Vagina (tissue), 2 donors: Measurements from ENCODE around the gene TMTC1. TPM values are rescaled to one million over a fixed set of nuclear protein-coding genes. Genes with fewer than 3 reads are reported as not detected.

ENCODE experiments used
- DNase-seq, 2 donors: peaks; one replicate each; pipeline ENCODE4 v3.0.0-alpha.2; 2017; ENCODE audit errors: extremely low spot score in 2 of 2
- H3K27ac ChIP-seq: fragments of 200-600 bp; sonication (generic); one replicate; pipeline ENCODE4 v1.5.1; 2019
- H3K27me3 ChIP-seq: fragments of 200-600 bp; sonication (generic); one replicate; pipeline ENCODE4 v1.5.1; 2019
- H3K36me3 ChIP-seq, 2 donors: fragments of 200-600 bp; sonication (generic); one replicate each; pipeline ENCODE4 v1.5.1; 2017 to 2019
- H3K4me1 ChIP-seq: fragments of 200-600 bp; sonication (generic); one replicate; pipeline ENCODE4 v1.5.1; 2019
- H3K4me3 ChIP-seq, 2 donors: fragments of 200-600 bp; sonication (generic); 1 replicate in 1 of 2; 2 replicates in 1 of 2; pipeline ENCODE4 v1.5.1; 2016 to 2019
- H3K9me3 ChIP-seq: fragments of 200-600 bp; sonication (generic); one replicate; pipeline ENCODE4 v1.5.1; 2019
- POLR2A ChIP-seq, 2 donors: fragments of 450-650 bp; IDR thresholded peaks; one replicate each; pipeline ENCODE4 v1.6.1; 2017; ENCODE audit warnings: antibody characterized with exemption in 2 of 2, mild to moderate bottlenecking in 2 of 2, moderate library complexity in 2 of 2
- POLR2AphosphoS5 ChIP-seq, 2 donors: sonication (generic); formaldehyde crosslinking; IDR thresholded peaks; one replicate each; pipeline ENCODE4 v1.9.0; 2017; ENCODE audit warnings: antibody characterized with exemption in 2 of 2, mild to moderate bottlenecking in 2 of 2, low read depth in 1 of 2; ENCODE audit not compliant: insufficient read depth in 1 of 2
- intact Hi-C: fragments of 100-400 bp; cut with DNase I; formaldehyde crosslinking; loops from one replicate; pipeline ENCODE4 v1.15.1; 2023
- total RNA-seq: library from RNA; depleted of rRNA; stranded (reverse); fragments of >200 nt; gene quantifications from one replicate; pipeline ENCODE4 v1.2.3, GENCODE V29; 2016
- TF ChIP-seq, protein P1 (sequence below), 3 experiments: fragments of 450-650 bp in 2 of 3; fragments of 200-600 bp in 1 of 3; sonication (generic) in 1 of 3; IDR thresholded peaks; one replicate each; pipeline ENCODE4 v1.5.1; 2017 to 2019; ENCODE audit warnings: antibody characterized with exemption in 3 of 3, mild to moderate bottlenecking in 2 of 3, moderate library complexity in 2 of 3

The TMTC1 gene
- total RNA-seq, 1 donor from 2014 or later = 63.8 TPM

GRCh38 chr12:29726741-29727348, 56.9 kb downstream of the TMTC1 start:
- no peak for TF ChIP-seq POLR2A (IDR thresholded peaks at IDR 0.05)
- no peak for TF ChIP-seq POLR2AphosphoS5 (IDR thresholded peaks at IDR 0.05; ENCODE audit: insufficient read depth in 1 of 2, low read depth in 1 of 2)
- TF ChIP-seq, protein P1, sequence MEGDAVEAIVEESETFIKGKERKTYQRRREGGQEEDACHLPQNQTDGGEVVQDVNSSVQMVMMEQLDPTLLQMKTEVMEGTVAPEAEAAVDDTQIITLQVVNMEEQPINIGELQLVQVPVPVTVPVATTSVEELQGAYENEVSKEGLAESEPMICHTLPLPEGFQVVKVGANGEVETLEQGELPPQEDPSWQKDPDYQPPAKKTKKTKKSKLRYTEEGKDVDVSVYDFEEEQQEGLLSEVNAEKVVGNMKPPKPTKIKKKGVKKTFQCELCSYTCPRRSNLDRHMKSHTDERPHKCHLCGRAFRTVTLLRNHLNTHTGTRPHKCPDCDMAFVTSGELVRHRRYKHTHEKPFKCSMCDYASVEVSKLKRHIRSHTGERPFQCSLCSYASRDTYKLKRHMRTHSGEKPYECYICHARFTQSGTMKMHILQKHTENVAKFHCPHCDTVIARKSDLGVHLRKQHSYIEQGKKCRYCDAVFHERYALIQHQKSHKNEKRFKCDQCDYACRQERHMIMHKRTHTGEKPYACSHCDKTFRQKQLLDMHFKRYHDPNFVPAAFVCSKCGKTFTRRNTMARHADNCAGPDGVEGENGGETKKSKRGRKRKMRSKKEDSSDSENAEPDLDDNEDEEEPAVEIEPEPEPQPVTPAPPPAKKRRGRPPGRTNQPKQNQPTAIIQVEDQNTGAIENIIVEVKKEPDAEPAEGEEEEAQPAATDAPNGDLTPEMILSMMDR (IDR thresholded peaks at IDR 0.05) = no peak
- no peaks in the 10 kb centered on the region for H3K27me3 ChIP-seq
- no peak overlapping the region for H3K27ac ChIP-seq
- H3K36me3 ChIP-seq = no peaks in the 10 kb centered on the region
- no peaks in the 10 kb centered on the region for H3K9me3 ChIP-seq
- DNase-seq = no peak
- intact Hi-C loops = no loop called here
- no peak overlapping the region for H3K4me3 ChIP-seq
- H3K4me1 ChIP-seq = peaks cover 21% of the 10 kb centered on the region

DNA sequence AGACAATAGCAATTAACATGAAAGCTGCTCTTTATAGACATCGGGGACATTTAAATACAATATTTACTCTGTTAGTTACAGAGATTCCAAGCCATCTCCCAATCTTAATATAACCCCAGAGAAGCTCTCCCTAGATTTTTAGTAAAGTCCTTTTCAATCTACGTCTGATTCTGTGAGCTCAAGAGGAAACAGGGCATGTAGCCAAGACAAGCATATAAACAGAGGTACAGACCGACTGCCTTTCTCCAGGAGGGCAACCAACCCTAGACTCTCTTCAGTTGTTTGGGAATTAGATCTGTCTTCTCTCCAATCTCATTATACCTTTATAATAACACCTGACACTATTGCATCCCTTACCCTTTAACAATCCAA, 57.4 kb downstream of the TMTC1 start:
- intact Hi-C loops = no loop called here
- DNase-seq = no peak
- Histone ChIP-seq H3K27ac (peak overlapping the region; percentile 11), H3K4me1 (peaks cover 18% of the 10 kb centered on the region), H3K27me3 (no peaks in the 10 kb centered on the region), H3K4me3 (peak overlapping the region in 1 of 2 donors; percentile 7), H3K36me3 (no peaks in the 10 kb centered on the region), H3K9me3 (no peaks in the 10 kb centered on the region)
- TF ChIP-seq, protein P1 (IDR thresholded peaks at IDR 0.05) = no peak
- no peak for TF ChIP-seq POLR2AphosphoS5 (IDR thresholded peaks at IDR 0.05; ENCODE audit: insufficient read depth in 1 of 2, low read depth in 1 of 2)
- no peak for TF ChIP-seq POLR2A (IDR thresholded peaks at IDR 0.05)

DNA sequence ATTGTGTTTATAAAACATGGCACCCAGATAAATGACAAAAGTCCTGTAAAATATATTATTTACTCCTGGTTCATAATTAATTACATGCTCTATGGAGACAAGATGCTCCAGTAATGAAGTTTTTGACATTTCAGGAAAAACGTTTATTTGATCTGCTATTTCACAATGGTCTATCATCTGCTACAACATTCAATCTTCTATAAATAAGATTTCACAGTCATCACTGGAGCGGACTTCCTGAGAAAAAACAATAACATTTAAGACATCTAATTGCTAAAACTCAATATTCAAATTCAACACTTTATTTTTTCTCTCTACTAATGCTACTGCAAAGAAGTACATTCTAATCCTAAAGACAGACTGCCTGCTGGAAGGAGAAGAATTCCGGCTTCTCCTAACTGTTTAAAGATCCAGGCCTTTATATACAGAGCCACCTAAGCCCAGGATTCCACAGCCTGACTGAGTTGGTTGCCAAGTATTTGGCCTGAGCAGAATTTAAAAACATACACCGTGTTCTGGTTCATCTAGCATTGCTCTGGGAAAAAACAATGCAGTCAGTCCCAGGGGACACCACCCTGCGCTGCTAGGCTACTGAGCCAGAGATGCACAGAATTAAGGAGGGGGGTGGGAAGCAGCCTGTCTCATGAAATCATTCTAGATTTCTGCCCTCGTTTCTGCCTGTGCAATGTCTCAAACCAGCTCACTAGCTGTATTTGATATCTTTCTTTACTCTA, 58.0 kb downstream of the TMTC1 start:
- no peak for TF ChIP-seq POLR2A (IDR thresholded peaks at IDR 0.05)
- TF ChIP-seq, protein P1 (IDR thresholded peaks at IDR 0.05) = no peak
- TF ChIP-seq POLR2AphosphoS5 (IDR thresholded peaks at IDR 0.05; ENCODE audit: insufficient read depth in 1 of 2, low read depth in 1 of 2) = peak in 1 of 2 donors; percentile 51
- Histone ChIP-seq H3K4me1 (peaks cover 12% of the 10 kb centered on the region), H3K9me3 (no peaks in the 10 kb centered on the region), H3K27ac (peak overlapping the region; percentile 25), H3K36me3 (no peaks in the 10 kb centered on the region), H3K4me3 (peak overlapping the region in 1 of 2 donors; percentile 7), H3K27me3 (no peaks in the 10 kb centered on the region)
- intact Hi-C loops = no loop called here
- DNase-seq = no peak

- no peaks in the 10 kb centered on the region for H3K27me3 ChIP-seq
- H3K4me3 ChIP-seq = no peak overlapping the region
- TF ChIP-seq POLR2A (IDR thresholded peaks at IDR 0.05) (no peak), POLR2AphosphoS5 (IDR thresholded peaks at IDR 0.05; ENCODE audit: insufficient read depth in 1 of 2, low read depth in 1 of 2) (no peak)
- TF ChIP-seq, protein P1 (IDR thresholded peaks at IDR 0.05) = no peak
- intact Hi-C loops = no loop called here
- DNase-seq = no peak
- peaks cover 8% of the 10 kb centered on the region for H3K4me1 ChIP-seq
- no peaks in the 10 kb centered on the region for H3K9me3 ChIP-seq
- H3K36me3 ChIP-seq = no peaks in the 10 kb centered on the region
- no peak overlapping the region for H3K27ac ChIP-seq
Measured at GRCh38 chr12:29722164-29722563, 61.6 kb downstream of the TMTC1 start.

DNA sequence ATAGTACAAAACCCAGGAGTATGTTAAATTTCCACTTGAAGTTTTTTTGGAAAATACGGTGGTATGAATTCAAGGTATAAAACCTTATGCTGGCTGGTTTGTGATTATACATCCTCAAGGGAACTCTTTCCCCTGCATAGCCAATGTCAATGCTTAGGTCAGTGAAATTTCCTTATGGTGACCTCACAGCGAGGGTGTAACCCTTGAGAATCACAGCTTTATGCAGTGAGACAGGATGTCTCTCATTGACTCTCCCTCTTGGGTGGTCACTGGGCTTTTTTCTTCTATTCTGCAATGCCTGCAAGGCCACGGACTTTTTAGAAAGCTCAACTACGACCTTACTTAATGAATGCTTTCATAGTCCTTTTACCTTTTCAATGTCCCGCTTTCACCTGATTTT, 64.4 kb downstream of the TMTC1 start:
- intact Hi-C loops = no loop called here
- Histone ChIP-seq H3K27ac (no peak overlapping the region), H3K4me1 (no peaks in the 10 kb centered on the region), H3K9me3 (no peaks in the 10 kb centered on the region), H3K27me3 (no peaks in the 10 kb centered on the region), H3K4me3 (no peak overlapping the region), H3K36me3 (no peaks in the 10 kb centered on the region)
- no peak for DNase-seq
- TF ChIP-seq, protein P1 (IDR thresholded peaks at IDR 0.05) = no peak
- no peak for TF ChIP-seq POLR2A (IDR thresholded peaks at IDR 0.05)
- TF ChIP-seq POLR2AphosphoS5 (IDR thresholded peaks at IDR 0.05; ENCODE audit: insufficient read depth in 1 of 2, low read depth in 1 of 2) = no peak
